ENCODE results near the gene SLC29A4.

- no peak for TF ChIP-seq YY1 (IDR thresholded peaks at IDR 0.05; ENCODE audit: insufficient read depth, insufficient read length)
- TF ChIP-seq ZNF274 (IDR thresholded peaks at IDR 0.05; ENCODE audit: low read depth, low read length), result no peak
- TF ChIP-seq SUZ12 (IDR thresholded peaks at IDR 0.05; ENCODE audit: extremely low read depth, insufficient read depth, insufficient read length), result no peak
Measured at GRCh38 chr7:5282543-5283316, at the start of gene SLC29A4.
